NCI-H2107 treated with DMSO at 0.1 percent for 48 hours (cell line): Measurements from ENCODE around the gene FNDC10.

ENCODE experiments used
- DNase-seq: peaks from one replicate; lab custom pipeline; 2025; ENCODE audit not compliant: unreplicated experiment; lab: John Stamatoyannopoulos, UW

Gene FNDC10

GRCh38 chr1:1627829-1628753 is 28.2 kb upstream of the FNDC10 start:
- no peak for DNase-seq

- no peak for DNase-seq
Observed at GRCh38 chr1:1627261-1627828, 27.4 kb upstream of the FNDC10 start.

GRCh38 chr1:1626207-1627141 is 26.5 kb upstream of the FNDC10 start:
- no peak for DNase-seq

- DNase-seq: no peak
Observed at GRCh38 chr1:1625824-1626206, 25.9 kb upstream of the FNDC10 start.

- no peak for DNase-seq
Observed at GRCh38 chr1:1625404-1625775, 25.5 kb upstream of the FNDC10 start.

GRCh38 chr1:1624443-1625403 is 24.8 kb upstream of the FNDC10 start:
- DNase-seq: no peak

GRCh38 chr1:1623631-1624442 is 23.9 kb upstream of the FNDC10 start:
- no peak for DNase-seq

GRCh38 chr1:1623181-1623630 is 23.3 kb upstream of the FNDC10 start:
- no peak for DNase-seq

- no peak for DNase-seq
Observed at GRCh38 chr1:1622788-1623094, 22.8 kb upstream of the FNDC10 start.

- no peak for DNase-seq
Observed at GRCh38 chr1:1622010-1622787, 22.3 kb upstream of the FNDC10 start.

GRCh38 chr1:1621173-1622009 is 21.5 kb upstream of the FNDC10 start:
- DNase-seq: no peak

GRCh38 chr1:1620433-1621139 is 20.7 kb upstream of the FNDC10 start:
- DNase-seq: no peak

GRCh38 chr1:1619917-1620361 is 20.0 kb upstream of the FNDC10 start:
- DNase-seq: no peak

- no peak for DNase-seq
Observed at GRCh38 chr1:1618396-1619068, 18.6 kb upstream of the FNDC10 start.

- DNase-seq: no peak
Observed at GRCh38 chr1:1617925-1618324, 18.0 kb upstream of the FNDC10 start.

GRCh38 chr1:1617516-1617915 is 17.6 kb upstream of the FNDC10 start:
- DNase-seq: no peak

- no peak for DNase-seq
Observed at GRCh38 chr1:1616838-1617237, 16.9 kb upstream of the FNDC10 start.
